GM21515 (cell line): Measurements from ENCODE around the gene ALPL.
"Not testable (repeated sequence)": the region's sequence is repeated elsewhere in the genome, so short reads cannot be mapped to it uniquely, and the experiment has no call there.

Source experiments
- ATAC-seq: cut with Tn5 transposase; IDR thresholded peaks from one replicate; pipeline ENCODE4 v1.9.1; 2021; ENCODE audit not compliant: unreplicated experiment

Gene ALPL

DNA sequence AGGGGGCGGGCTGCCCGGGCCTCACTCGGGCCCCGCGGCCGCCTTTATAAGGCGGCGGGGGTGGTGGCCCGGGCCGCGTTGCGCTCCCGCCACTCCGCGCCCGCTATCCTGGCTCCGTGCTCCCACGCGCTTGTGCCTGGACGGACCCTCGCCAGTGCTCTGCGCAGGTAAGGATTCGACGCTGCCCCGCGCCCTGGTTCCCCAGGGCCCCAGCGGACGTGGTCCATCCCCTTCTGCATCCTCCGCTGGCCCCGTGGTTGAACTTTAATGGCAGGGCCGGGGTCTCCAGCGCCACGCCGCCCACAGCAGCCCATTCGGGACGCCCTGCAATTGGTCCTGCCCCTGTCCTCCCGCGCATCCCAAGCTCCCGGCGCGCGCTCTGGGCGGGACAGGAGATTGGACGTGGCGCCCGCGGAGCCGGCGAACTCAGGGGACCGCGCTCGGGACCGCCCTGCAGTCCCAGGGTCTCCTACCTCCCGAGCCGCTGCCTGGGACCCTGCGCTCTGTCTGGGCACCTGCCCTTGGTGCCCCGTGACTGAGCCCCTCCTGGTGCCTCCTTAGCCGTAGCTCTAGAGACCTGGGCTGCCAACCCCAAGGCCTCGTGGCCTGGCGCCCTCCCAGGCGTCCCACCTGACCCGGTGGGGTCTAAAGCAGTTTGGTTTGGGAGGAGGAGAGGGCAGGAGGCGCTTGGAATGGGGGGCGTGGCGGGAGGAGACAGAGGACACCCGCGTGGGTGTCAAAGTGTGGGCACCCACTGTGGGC lies at the start of gene ALPL:
TSS of gene ALPL (plus strand) at position 73 of the 762 bp plus-strand sequence. CDS start 44,659 bp downstream, outside the sequence.
- no peak for ATAC-seq

DNA sequence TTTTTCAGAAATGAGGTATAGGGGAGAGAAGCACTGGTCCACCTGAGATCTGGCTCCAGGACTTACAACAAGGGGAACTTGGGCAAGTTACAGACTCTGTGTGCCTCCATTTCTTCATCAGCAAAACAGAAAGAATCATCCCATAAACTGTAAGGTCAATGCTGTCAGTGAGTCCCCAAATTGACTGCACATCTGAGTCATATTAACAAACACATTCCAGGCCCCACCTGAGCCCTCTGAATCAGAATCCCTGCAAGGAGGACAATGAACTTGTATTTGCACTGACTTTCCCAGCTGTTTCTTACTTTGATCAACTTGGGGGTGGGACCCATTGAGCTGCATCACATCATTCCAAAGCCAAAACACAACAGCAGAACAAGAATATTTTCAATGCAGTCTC lies 44.1 kb upstream of the ALPL start:
- not testable (repeated sequence) for ATAC-seq

GRCh38 chr1:21467946-21468345 lies 41.3 kb upstream of the ALPL start:
- ATAC-seq, result not testable (repeated sequence)

GRCh38 chr1:21468599-21468998 lies 40.6 kb upstream of the ALPL start:
- ATAC-seq, result no peak

DNA sequence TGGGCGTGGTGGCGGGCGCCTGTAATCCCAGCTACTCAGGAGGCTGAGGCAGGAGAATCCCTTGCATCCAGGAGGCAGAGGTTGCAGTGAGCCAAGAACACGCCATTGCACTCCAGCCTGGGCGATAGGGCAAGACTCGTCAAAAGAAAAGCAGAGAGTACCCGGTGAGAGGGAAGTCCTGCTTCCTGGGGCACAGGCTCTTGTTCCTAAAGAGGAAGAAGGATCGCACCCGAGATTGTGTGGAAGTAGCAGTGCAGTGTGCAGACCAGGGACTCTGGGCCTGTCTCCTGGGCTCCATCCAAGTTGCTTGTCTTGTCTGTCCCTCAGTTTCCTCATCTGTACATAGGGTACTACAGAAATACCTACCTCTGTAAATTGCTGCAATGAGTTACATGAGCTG lies 39.6 kb upstream of the ALPL start:
- no peak for ATAC-seq

GRCh38 chr1:21472861-21473260 lies 36.4 kb upstream of the ALPL start:
- ATAC-seq, result no peak

- no peak for ATAC-seq
Measured at GRCh38 chr1:21478356-21478755, 30.9 kb upstream of the ALPL start.

- ATAC-seq, result not testable (repeated sequence)
Measured at GRCh38 chr1:21483881-21484280, 25.3 kb upstream of the ALPL start.

GRCh38 chr1:21489146-21489545 lies 20.1 kb upstream of the ALPL start:
- no peak for ATAC-seq

DNA sequence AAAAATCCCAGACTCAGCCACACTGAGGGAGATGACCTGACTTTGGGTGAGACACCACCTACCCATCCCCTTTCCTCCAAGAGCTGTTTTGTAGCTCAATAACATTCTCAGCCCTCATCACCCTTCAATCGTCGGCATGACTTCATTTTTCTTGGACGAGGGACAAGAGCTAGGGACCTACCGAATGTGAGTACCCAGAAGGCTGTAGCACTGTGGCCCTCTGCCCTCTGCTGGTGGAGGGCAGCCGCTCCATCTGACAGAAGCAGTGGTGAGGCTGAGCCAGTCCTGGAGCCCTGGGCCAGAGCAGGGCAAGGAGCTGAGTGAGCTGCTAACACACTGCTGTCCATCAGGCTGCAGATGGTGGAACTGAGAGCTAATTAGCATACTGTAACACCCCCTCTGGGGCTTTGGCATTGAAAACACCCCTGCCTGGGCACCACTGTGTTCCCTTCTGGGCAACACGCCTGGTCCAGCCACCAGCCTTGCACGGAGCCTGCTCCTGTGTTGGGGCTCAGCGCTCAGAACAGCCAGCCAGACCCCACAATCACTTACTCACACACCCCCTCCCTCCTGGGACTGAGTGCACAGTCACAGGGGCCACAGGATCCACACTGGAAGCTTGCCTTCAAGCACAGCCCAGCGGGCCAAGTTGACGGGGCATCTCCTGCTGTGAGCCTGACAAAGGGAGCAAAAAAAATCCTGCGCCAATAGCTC lies 18.3 kb upstream of the ALPL start:
- no peak for ATAC-seq

DNA sequence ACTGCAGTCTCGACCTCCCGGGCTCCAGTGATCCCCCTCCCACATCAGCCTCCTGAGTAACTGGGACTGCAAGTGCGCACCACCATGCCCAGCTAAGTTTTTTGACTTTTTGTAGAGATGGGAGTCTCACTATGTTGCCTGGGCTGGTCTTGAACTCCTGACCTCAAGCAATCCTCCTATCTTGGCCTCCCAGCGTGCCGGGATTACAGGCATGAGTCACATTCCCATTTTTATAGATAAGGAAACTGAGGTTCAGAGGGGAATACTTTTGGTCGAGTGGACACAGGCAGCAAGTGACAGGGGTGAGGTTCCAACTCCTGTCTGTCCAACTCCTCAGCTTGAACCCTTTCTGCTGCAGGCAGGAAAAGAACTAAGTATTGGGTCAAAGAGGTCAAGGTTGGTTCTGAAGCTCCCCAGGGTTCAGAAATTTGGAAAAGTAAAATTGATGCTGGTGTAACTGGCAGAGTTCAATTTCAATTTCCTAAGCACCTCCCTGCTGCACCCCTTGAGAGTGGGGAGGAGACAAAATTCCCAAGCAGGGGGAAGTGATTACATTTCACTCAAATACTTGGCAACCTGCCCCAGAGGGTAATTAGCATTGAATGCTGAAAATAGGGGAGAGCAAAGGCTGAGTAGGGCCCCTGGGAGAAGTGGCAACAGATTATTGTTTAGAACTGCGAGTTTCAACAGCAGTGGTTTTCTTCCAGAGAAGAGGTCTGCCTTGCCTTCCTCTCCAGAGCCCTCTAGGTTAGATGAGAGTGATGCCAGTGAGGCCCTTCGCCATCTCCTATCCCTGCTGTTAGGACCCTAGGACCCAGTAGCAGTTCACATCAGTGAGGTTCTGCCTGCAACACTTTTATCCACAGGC lies 17.5 kb upstream of the ALPL start:
- no peak for ATAC-seq

DNA sequence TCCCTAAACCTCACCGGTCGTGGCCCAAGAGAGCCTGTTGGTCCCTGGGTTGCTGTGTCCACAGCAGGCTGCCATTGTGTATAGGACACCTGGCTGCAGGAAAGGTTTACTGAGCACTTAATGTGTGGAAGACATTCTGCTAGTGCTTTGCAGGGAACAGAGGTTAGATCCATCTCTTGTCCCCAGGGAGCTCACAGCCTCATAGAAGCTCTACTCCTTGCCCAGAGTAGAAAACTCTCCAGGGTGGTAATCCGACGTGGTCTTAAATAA lies 16.9 kb upstream of the ALPL start:
- no peak for ATAC-seq

GRCh38 chr1:21494196-21494595 lies 15.0 kb upstream of the ALPL start:
- no peak for ATAC-seq

- no peak for ATAC-seq
Measured at GRCh38 chr1:21495225-21495820, 13.9 kb upstream of the ALPL start.

GRCh38 chr1:21496063-21496462 lies 13.2 kb upstream of the ALPL start:
- ATAC-seq, result no peak

DNA sequence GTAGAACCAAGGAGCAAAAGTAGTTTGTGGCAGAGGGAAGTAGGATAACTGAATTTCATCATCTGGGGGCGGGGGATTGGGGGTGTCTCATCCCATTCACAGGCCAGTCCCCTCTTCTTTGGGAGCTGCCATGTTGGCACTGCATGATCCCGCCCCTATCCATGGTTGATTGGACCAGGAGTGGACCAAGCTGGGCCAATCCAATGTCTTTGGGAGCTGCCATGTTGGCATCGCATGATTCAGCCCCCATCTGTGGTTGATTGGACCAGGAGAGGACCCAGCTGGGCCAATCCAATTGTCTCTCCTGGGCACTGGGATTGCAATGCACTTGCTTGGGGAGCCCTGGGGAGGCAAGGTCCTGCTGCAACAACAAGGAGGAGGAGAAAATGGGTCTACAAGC lies 12.3 kb upstream of the ALPL start:
- no peak for ATAC-seq

- no peak for ATAC-seq
Measured at GRCh38 chr1:21497466-21498061, 11.7 kb upstream of the ALPL start.

GRCh38 chr1:21499283-21499950 lies 9.8 kb upstream of the ALPL start:
- ATAC-seq, result no peak

DNA sequence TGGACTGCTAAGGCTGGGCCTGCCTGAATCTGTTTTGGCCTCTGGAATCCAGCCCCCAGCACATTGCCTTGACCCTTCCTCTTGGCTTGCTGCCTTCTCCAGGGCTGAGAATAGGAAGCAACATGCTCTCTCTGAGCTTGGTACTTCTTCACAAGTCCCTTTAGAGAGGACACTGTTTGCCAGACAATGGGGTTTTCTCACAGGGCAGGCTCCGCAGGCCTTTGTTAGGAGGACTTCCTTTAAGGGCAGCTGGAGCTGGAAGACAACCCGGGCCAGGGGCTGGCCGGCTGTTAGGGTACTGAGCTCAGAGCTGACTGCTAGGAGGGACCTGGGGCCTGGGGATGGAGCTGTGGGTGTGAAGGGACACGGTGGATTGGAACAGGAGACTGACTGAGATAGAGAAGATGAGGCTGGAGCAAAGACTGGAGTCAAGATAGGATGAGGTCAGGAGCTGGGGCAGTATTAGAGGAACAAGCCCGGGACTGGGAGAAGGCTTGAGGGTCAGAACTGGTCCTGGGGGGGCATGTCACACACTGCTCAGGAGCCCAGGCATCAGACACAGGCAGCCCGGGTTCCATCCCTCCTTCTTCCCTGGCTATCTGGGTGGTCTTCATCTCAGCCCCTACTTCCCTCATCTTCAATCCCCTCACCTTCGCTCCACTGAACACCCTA lies 5.4 kb upstream of the ALPL start:
- ATAC-seq, result no peak

GRCh38 chr1:21506804-21507203 lies 2.4 kb upstream of the ALPL start:
- ATAC-seq, result no peak
